ENCODE results near the gene ICOSLG. TPM values are rescaled to one million over a fixed set of nuclear protein-coding genes. Genes with fewer than 3 reads are reported as not detected.
A peak's percentile ranks its signal among the peaks of the same experiment; 100 is the strongest.
"Not testable (repeated sequence)": the region's sequence is repeated elsewhere in the genome, so short reads cannot be mapped to it uniquely, and the experiment has no call there.

Gene ICOSLG
- polyA plus RNA-seq, 6 donors from 2014 or later = 5.1 to 33.1 (median 13.9) TPM

DNA sequence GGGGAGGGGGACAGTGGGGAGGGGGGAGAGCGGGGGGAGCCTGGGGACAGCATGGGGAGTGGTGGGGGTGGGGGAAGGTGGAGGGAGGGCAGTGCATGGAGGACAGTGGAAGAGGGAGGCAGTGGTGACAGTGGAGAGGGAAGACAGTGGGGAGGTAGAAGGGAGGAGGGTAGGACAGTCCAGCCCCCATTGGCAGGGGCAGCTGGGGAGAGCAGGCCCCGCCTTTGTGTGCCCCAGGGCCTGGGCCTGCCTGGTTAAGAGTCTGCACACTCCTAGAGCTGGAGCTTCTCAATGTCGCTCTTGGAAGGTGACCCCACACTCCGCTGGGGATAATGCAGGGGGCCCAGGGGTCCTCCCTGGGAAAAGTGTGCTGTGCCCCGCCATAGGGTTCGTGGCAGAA, 15.1 kb downstream of the ICOSLG start:
- not testable (repeated sequence) for H3K9me3 Mint-ChIP-seq, H3K4me3 Mint-ChIP-seq, H3K27me3 Mint-ChIP-seq, H3K4me1 Mint-ChIP-seq, DNase-seq, H3K27ac Mint-ChIP-seq, H3K36me3 Mint-ChIP-seq
- peak; percentile 12 to 18 for ATAC-seq (ENCODE audit: low read depth in 2 of 2)

DNA sequence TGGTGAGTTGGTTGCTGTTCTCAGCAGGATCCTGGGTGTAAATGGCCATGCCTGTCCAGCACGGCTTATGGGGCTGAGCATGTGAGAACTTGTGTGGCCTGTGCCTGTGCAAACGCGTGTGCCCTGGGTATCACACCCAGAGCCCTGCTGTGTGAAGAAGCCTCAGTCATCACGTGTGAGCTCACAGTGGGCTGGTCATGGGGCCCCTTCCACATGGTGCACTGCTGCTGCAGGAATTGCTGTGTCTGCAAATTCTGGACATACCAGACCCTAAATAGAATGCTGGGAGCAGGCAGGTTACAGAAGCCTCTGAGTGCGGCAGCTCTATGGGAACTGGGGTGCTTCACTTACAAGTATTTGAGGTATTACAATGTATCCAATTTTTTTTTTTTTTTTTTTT, 17.4 kb downstream of the ICOSLG start:
- not testable (repeated sequence) for DNase-seq, H3K27ac Mint-ChIP-seq, H3K27me3 Mint-ChIP-seq, H3K4me3 Mint-ChIP-seq, H3K36me3 Mint-ChIP-seq, H3K4me1 Mint-ChIP-seq, H3K9me3 Mint-ChIP-seq
- peak; percentile 12 to 20 for ATAC-seq (ENCODE audit: low read depth in 2 of 2)

DNA sequence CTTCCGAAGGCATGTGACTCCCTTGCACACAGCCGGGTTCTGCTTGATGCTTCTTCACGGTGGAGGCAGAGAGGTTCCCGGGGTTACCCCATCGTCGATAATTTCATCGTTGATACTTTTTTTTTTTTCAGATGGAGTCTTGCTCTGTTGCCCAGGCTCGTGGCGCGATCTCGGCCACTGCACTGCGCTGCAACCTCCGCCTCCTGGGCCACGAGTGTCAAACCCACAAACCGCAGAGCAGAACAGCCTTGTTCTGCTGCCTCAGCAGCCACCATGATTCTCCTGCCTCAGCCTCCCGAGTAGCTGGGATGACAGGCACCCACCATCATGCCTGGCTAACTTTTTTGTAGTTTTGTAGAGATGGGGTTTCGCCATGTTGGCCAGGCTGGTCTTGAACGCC, 20.1 kb downstream of the ICOSLG start:
- not testable (repeated sequence) for H3K27ac Mint-ChIP-seq, H3K27me3 Mint-ChIP-seq, H3K4me3 Mint-ChIP-seq, H3K4me1 Mint-ChIP-seq, H3K36me3 Mint-ChIP-seq, H3K9me3 Mint-ChIP-seq, DNase-seq
- peak; percentile 30 to 47 for ATAC-seq (ENCODE audit: low read depth in 2 of 2)

DNA sequence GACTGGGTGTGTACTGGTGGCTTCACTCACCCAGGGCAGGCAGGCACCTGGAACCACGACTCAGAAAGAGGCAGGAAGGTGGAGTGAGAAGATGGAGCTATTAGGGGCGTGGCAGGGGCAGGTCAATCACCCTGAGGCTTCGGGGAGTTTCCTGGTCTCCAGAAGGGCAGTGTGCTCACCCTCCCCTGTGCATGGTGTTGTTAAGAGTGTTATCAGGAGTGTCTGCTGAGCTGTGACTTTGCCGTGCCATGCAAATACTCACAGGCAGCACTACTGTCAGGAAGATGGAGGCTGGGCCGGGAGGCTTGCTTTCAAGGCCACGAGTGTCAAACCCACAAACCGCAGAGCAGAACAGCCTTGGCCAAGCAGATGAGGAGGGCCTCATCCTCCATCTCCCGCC, 22.3 kb downstream of the ICOSLG start:
- peak; percentile 26 to 50 for ATAC-seq (ENCODE audit: low read depth in 2 of 2)
- H3K36me3 Mint-ChIP-seq, H3K27me3 Mint-ChIP-seq, DNase-seq, H3K4me3 Mint-ChIP-seq, H3K9me3 Mint-ChIP-seq, H3K27ac Mint-ChIP-seq, H3K4me1 Mint-ChIP-seq: not testable (repeated sequence)

DNA sequence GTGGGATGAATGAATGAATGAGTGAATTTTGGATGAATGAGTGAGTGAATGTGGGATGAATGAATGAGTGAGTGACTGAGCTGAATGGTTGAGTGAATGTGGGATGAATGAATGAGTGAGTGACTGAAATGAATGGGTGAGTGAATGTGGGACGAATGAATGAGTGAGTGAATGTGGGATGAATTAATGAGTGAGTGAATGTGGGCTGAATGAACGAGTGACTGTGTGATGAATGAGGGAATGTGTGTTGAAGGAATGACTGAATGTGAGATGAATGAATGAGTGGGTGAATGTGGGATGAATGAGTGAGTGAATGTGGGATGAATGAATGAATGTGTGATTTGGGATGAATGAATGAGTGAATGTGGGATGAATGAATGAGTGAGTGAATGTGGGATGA, 28.8 kb downstream of the ICOSLG start:
- not testable (repeated sequence) for ATAC-seq (ENCODE audit: low read depth in 2 of 2); H3K36me3 Mint-ChIP-seq; H3K27me3 Mint-ChIP-seq; DNase-seq; H3K9me3 Mint-ChIP-seq
- peaks cover 4 to 10% (median 6%) of the 10 kb centered on the region in 3 donors for H3K4me1 Mint-ChIP-seq
- peak overlapping the region in 2 of 6 donors; percentile 90 to 94 for H3K27ac Mint-ChIP-seq
- peak overlapping the region in 2 of 8 donors; percentile 31 to 70 for H3K4me3 Mint-ChIP-seq

DNA sequence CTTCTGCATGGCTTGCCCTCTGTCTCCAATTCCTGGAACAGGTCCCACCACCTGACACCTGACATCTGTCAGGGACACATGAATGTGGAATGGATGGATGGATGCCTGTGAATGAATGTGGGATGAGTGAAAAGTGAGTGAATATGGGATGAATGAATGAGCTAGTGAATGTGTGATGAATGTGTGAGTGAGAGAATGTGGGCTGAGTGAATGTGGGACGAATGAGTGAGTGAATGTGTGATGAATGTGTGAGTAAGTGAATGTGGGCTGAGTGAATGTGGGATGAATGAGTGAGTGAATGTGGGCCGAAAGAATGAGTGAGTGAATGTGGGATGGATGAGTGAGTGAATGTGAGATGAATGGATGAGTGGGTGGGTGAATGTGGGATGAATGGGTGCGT, 29.2 kb downstream of the ICOSLG start:
- peak overlapping the region in 2 of 6 donors; percentile 64 to 90 for H3K27ac Mint-ChIP-seq
- H3K4me1 Mint-ChIP-seq = peaks cover 4 to 10% (median 6%) of the 10 kb centered on the region in 3 donors
- not testable (repeated sequence) for H3K9me3 Mint-ChIP-seq; H3K36me3 Mint-ChIP-seq; DNase-seq; H3K27me3 Mint-ChIP-seq; ATAC-seq (ENCODE audit: low read depth in 2 of 2); H3K4me3 Mint-ChIP-seq

DNA sequence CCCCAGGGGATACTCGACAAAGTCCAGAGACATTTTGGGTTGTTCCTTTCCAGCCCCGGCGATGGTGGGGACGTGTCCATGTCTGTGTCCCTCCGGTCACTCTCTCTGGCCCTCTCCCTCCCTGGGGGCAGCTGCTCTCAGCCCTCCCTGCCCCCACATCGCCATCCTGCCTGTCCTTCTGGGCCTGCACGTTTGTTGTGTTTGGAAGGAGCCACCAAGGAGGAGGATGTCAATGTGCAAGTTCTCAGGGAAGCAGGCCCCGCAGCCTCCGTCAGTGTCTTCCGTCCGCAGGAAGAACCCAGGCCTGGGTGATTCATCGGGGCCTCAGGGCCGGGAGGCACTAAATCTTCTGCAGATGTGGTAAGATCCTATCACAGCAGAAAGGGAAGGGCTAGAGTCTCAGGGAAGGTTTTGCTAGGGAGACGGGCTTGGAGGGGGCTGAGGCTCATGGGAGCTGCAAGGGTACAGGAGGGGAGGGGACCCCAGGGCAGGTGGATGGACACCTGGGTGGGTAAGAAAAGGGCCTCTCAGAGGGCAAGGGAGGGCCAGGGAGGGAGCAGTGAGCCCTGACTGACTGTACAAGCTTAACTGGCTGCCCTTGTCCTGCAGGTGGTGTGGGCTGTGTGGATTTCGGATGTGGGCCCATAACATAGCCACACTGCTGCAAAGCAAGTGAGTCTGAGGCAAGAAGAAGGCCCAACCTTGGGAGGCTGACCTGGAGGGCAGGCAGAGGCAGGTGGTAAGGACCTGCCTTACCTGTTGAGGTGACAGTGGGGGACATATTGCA, 32.7 kb downstream of the ICOSLG start:
- peaks cover 4 to 10% (median 6%) of the 10 kb centered on the region in 3 donors for H3K4me1 Mint-ChIP-seq
- H3K36me3 Mint-ChIP-seq; H3K4me3 Mint-ChIP-seq; H3K27ac Mint-ChIP-seq; ATAC-seq (ENCODE audit: low read depth in 2 of 2); H3K9me3 Mint-ChIP-seq; H3K27me3 Mint-ChIP-seq; DNase-seq: not testable (repeated sequence)

DNA sequence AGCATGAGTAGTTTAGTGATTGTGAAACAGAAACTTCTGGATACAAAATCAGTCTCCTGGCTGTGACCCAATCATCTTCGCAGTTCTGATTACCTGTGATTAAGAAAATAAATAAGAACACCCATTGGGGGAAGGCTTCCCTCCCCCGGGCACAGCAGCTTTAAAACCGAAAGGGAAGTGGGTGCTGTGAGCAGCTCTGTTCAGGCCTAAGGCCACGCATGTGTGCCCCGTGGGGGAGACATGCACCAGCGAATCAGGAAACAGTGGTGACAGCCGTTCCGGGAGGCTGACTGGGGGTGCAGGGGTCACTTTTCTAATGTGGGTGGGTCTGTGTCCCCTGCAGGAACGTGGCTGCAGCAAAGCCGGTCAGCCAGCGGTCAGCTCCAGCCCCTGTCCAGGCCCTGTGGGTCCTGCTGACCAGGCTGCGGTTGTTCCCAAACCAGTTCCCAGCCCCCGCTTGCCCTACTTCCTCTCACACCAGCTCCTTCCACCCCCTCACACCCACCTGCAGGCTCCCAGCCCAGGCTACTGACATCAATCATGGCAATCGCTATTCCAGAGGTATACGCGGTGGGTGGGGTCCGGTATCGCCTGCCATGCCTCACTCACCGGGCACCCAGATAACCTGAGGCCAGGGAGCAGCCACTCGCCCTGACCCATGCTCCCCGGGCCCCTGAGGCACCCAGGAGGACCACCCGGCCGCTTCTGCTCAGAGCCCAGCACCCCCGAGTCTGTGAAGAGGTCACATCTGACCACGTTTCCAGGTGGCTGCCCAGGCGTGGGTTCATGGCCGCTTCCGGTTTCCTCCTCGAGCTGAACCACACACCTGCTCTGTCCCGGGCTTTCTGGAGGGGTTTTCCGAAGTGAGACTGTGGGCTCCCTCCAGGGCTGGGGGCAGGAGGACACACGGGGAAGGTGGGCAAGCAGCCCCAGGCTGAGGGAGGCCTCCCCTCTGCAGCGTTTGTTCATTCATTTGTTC, 33.8 kb downstream of the ICOSLG start:
- H3K4me3 Mint-ChIP-seq, H3K36me3 Mint-ChIP-seq, H3K4me1 Mint-ChIP-seq, H3K27me3 Mint-ChIP-seq, H3K9me3 Mint-ChIP-seq, H3K27ac Mint-ChIP-seq, DNase-seq: not testable (repeated sequence)
- ATAC-seq (ENCODE audit: low read depth in 2 of 2) = peak; percentile 82

DNA sequence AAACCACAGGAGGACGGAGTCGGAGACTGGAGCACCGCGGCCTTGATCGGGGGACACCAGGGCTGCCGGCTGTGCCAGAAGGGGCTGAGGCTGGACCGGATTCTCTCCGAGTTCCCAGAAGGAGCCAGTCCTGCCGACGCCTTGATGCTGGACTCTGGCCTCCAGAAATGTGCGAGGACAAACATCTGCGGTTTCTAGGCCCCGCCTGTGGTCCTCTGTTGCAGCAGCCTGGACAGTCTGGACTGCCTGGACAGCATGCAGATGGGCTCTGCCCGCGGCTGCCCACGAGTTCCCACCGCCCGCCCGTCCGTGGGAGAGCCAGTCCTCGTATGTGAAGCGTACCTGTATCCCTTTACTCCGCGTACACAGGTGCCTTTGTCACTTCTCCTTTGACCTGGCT, 34.6 kb downstream of the ICOSLG start:
- H3K9me3 Mint-ChIP-seq; H3K36me3 Mint-ChIP-seq; ATAC-seq (ENCODE audit: low read depth in 2 of 2); H3K27me3 Mint-ChIP-seq; H3K27ac Mint-ChIP-seq; H3K4me3 Mint-ChIP-seq; H3K4me1 Mint-ChIP-seq; DNase-seq: not testable (repeated sequence)

DNA sequence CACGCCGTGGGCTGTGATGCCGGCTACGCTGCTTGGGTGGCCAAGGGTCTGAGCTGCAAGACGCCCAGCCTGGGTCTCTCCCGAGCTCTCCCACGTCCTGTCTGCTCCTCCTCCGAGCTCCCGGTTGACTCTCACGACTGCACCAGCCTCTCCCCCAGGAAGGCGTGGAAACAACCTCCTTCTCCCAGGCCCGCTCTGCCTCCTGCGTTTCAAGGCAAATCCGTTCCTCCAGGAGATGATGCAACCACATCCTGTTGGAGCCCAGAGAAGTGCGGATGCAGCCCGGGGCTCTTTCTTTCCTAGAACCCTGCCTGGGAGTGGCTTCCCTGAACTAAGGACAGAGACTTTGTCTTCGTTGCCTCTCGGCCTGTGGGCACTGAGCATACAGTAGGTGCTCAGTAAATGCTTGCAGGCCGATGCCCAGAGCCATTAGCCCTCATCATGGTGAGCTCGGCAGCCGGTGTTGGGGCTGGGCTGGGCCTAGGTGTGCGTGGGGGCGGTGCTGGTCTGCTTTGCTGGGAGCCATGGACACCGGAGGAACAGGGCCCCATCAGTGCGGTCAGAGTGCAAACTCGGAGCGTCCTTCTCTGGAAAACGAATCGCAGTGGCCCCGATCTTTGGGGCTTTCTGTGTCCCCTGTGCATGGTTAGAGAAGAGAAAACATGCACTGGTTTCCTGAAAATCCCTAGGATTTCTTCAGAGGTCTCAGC, 38.0 kb downstream of the ICOSLG start:
- H3K9me3 Mint-ChIP-seq; DNase-seq; H3K4me3 Mint-ChIP-seq; H3K27me3 Mint-ChIP-seq; H3K36me3 Mint-ChIP-seq; H3K27ac Mint-ChIP-seq; H3K4me1 Mint-ChIP-seq; ATAC-seq (ENCODE audit: low read depth in 2 of 2): not testable (repeated sequence)

DNA sequence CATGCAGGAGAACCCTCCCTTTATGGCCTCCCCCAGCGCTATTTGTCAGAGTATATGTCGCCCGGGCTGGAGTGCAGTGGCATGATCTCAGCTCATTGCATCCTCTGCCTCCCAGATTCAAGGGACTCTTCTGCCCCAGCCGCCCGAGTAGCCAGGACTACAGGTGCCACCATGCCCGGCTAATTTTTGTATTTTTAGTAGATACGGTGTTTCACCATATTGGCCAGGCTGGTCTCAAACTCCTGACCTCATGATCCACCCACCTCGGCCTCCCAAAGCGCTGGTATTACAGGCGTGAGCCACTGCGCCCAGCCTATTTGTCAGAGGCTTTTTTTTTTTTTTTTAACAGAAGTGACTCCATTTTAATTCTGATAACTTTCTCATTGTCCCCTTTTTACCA, 40.7 kb downstream of the ICOSLG start:
- H3K27me3 Mint-ChIP-seq; H3K36me3 Mint-ChIP-seq; H3K4me3 Mint-ChIP-seq; H3K9me3 Mint-ChIP-seq; DNase-seq; ATAC-seq (ENCODE audit: low read depth in 2 of 2): not testable (repeated sequence)
- Mint-ChIP-seq H3K27ac (peak overlapping the region in 5 of 6 donors; percentile 59 to 93 (median 90)), H3K4me1 (peaks cover 0 to 15% (median 7%) of the 10 kb centered on the region in 3 donors)

DNA sequence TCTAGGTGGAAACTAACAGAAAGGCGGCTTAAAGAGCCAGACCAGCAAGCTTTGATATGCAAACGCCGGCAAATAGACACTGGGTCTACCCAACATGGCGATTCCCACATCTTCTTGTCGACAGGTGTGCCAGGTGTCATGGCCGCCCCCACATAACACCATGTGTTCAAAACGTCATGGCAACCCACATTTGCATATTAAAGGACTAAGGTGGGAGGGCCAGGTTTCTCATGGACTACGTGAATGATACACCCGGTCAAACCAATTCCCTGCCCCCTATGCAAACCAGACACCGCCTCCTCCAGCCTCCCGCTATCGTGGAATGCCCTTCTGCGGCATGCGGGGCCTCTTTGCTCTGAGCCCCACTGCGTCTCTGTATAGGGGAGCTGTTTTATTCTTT, 41.3 kb downstream of the ICOSLG start:
- H3K27me3 Mint-ChIP-seq = no peaks in the 10 kb centered on the region
- peak in 1 of 2 donors; percentile 1 for ATAC-seq (ENCODE audit: low read depth in 2 of 2)
- H3K9me3 Mint-ChIP-seq = no peaks in the 10 kb centered on the region
- peak overlapping the region in 5 of 6 donors; percentile 79 to 93 (median 86) for H3K27ac Mint-ChIP-seq
- no peaks in the 10 kb centered on the region for H3K36me3 Mint-ChIP-seq
- DNase-seq = no peak
- H3K4me1 Mint-ChIP-seq = peaks cover 0 to 15% (median 7%) of the 10 kb centered on the region in 3 donors
- H3K4me3 Mint-ChIP-seq = no peak overlapping the region

DNA sequence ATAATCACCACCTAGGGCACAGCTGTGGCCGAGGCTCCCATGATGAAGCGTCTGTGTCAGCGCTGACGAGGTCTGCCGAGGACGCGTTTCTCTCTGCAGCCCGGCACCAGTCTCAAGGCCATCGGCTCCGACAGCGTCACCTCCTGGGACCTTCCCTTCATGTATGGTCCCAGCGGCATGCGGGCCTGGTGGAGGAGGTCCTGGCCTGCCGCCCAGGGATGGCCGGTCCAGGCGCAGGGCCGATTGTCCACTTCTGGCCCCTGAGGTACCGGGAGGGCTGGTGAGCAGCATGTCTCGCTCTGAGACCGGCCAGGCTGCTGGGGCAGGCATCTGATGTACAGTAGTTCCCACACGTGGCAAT, 43.6 kb downstream of the ICOSLG start:
- ATAC-seq (ENCODE audit: low read depth in 2 of 2); H3K36me3 Mint-ChIP-seq; H3K27me3 Mint-ChIP-seq; H3K9me3 Mint-ChIP-seq; H3K27ac Mint-ChIP-seq; DNase-seq; H3K4me3 Mint-ChIP-seq: not testable (repeated sequence)
- peaks cover 0 to 15% (median 7%) of the 10 kb centered on the region in 3 donors for H3K4me1 Mint-ChIP-seq
